EH (cell line): ENCODE results near the gene CPNE2.

Experiments
- DNase-seq: peaks from one replicate; pipeline ENCODE4 v3.0.0-alpha.2; 2015; ENCODE audit warnings: low read depth

CPNE2 gene

DNA sequence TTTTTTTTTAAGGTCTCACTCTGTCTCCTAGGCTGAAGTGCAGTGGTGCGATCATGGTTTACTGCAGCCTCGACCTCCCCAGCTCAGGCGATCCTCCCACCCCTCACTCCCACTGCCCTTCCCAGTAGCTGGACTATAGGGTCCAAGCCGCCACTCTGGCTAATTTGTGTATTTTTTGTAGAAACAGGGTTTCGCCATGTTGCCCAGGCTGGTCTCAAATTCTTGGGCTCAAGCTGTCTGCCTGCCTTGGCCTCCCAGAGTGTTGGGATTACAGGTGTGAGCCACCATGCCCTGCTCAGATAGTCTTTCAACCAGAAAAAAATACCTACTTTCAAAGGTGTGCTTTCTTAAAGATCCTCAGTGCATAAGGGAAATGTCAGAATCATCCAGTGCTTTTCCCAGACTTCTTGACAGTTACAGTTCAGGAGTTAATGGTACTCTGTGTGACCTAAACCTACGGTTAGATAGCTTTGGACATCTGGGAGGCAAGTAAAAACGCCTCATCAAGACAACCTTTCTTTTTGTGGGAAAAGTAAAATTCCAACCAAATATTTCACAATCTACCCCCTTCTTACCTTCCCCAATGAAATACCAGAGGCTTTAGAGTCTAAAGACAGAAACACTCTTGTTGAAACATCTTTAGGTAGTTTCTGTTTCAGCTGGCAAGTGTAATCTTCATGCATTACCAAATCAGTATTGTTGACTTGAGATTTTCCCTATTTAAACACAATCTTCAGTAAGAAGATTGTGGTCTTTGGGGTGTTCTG, 100.5 kb downstream of the CPNE2 start:
- peak; percentile 47 for DNase-seq

GRCh38 chr16:57194512-57194911, 102.1 kb downstream of the CPNE2 start:
- DNase-seq, result peak; percentile 94

DNA sequence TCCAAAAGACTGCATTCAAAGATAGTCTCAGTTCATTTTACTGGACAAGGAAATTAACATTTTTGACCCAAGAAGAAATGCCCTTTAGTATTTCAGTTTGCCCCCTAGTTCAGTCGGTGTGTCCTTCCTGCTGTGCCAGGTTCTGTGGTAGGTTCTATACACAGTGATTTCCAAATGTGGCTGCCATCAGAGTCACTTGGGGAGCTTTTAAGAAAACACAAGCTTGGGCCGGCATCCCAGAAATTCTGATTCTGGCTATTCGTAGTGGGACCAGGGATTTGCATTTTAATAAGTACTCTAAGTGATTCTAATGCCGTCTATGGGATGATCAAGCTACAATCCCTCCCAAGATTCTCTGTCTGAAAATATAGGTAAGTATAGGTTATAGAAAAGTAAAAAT, 103.9 kb downstream of the CPNE2 start:
- DNase-seq, result no peak

GRCh38 chr16:57196753-57197152, 104.4 kb downstream of the CPNE2 start:
- DNase-seq, result no peak
